Inferior parietal cortex (tissue), 1 donor: ENCODE data around the gene ATAD1.
"Not testable (repeated sequence)": the region's sequence is repeated elsewhere in the genome, so short reads cannot be mapped to it uniquely, and the experiment has no call there.

ENCODE experiments used
- DNase-seq: peaks from one replicate; pipeline ENCODE4 v3.0.0-alpha.2; 2016; ENCODE audit errors: extremely low spot score

ATAD1 gene

GRCh38 chr10:87753995-87754866 lies 63.8 kb downstream of the ATAD1 start:
- no peak for DNase-seq

GRCh38 chr10:87752566-87752965 lies 65.5 kb downstream of the ATAD1 start:
- no peak for DNase-seq

DNA sequence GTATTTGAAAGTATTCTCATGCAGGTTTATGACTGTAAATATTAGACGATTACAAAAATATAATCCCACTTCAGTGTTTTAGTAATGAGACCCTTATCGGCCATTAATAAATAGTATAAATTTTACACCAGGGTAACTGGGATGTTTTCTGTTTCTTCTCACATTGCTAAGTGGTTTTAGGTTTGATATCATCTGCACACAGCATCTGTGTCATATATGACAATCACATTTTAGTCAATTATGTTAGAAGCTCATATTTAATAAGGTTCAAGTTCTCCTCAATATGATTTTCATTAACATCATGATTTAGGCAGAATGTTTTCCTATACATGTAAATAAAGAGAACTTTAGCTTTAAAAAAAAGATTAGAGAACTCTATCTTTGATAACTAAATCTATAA lies 66.8 kb downstream of the ATAD1 start:
- DNase-seq: no peak

DNA sequence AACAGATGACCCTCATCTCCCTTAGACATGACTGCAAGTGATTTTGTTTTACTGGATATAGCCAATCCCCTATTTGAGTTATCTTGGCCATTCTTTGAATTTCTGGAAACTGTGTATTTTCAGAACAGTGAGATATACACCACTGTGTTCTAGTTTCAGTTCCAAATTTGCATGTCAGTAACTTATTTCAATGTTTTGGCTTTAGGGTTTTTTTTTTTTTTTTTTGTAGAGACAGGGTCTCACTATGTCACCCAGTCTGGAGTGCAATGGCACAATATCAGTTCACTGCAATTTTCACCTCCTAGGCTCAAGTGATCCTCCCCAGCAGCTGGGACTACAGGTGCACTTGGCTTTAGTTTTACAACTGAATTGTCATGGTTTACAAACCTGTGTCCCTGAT lies 67.2 kb downstream of the ATAD1 start:
- DNase-seq: no peak

DNA sequence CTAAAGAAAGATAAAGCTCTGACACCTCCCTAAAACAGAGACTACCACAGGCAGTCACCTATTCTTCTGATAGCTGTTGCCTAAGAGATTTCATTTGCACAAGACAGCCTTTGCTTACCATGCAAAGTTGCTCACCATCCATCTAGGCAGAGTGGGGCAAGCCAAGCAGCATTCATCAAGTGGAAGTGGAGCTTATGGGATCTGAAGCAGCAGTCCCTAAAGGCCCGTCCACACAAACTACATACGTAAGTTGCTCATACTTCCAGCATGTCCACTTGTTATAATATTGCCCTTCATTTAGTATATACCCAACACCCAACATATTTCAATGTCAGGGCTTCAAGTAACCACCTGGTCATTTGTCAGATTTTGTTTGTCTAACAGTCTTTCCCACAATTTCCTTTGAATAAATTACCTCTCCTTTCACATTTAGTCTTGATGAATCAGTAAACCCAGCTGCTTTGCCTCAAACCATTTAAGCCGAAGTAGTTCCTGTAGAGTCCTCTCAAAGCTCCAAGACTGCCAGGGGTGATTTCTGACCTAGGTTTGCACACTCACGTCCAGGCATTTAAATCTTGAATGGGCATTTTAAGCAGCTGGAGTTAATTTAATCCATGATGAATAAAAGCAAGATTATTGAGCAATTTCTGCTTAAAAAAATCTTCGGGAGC lies 67.9 kb downstream of the ATAD1 start:
- DNase-seq: no peak

DNA sequence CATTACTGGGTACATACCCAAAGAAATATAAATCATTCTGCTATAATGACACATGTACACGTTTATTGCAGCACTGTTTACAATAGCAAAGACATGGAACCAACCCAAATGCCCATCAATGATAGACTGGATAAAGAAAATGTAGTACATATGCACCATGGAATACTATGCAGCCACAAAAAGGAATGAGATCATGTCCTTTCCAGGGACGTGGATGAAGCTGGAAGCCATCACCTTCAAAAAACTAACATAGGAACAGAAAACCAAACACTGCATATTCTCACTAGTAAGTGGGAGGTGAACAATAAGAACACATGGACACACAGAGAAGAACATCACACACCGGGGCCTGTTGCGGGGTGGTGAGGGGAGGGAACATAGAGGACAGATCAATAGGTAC lies 69.8 kb downstream of the ATAD1 start:
- not testable (repeated sequence) for DNase-seq

DNA sequence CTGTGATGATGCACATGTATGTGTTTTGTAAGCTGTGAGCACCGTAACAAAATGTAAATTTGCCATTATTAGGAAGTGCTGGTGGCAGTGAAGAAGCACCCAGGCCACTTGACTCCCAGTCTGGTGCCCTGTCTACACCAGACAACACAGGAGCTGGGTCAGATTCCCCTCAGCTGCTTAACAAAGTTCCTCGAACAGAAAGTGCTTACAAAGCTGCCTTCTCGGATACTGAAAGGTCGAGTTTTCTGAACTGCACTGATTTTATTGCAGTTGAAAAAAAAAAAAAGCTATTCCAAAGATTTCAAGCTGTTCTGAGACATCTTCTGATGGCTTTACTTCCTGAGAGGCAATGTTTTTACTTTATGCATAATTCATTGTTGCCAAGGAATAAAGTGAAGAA lies 71.1 kb downstream of the ATAD1 start:
- no peak for DNase-seq

DNA sequence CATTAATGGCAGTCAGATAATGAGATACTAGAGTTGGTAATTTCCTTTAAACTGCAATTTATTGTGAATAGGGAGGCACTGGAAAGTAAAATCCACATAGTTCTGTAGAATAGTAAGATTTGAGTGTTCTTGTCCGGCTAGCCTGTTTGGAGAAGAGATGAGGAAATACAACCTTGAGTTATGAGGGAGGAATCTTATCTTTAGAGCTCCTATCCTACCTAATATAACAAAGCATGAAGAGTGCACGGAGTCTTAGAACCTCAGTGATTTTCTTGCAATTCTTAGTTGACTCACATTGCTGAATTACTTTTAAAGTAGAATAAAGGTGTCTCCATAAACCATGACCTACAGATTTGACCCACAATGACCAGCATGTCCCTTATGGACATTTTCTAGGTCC lies 73.4 kb downstream of the ATAD1 start:
- no peak for DNase-seq

DNA sequence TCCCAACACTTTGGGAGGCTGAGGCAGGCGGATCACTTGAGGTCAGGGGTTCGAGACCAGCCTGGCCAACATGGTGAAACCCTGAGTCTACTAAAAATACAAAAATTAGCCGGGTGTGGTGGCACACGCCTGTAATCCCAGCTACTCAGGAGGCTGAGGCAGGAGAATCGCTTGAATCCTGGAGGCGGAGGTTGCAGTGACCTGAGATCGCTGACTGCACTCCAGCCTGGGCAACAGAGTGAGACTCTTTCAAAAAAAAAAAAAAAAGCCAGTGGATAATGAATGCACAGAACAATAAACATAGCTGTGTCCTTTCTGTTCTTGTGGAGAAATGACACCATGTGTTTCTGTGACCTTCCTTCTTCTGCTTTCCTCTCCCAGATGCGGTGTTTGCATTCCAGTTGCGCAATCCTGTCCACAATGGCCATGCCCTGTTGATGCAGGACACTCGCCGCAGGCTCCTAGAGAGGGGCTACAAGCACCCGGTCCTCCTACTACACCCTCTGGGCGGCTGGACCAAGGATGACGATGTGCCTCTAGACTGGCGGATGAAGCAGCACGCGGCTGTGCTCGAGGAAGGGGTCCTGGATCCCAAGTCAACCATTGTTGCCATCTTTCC lies 74.9 kb downstream of the ATAD1 start:
- DNase-seq: not testable (repeated sequence)

GRCh38 chr10:87740254-87740655 lies 77.8 kb downstream of the ATAD1 start:
- no peak for DNase-seq

DNA sequence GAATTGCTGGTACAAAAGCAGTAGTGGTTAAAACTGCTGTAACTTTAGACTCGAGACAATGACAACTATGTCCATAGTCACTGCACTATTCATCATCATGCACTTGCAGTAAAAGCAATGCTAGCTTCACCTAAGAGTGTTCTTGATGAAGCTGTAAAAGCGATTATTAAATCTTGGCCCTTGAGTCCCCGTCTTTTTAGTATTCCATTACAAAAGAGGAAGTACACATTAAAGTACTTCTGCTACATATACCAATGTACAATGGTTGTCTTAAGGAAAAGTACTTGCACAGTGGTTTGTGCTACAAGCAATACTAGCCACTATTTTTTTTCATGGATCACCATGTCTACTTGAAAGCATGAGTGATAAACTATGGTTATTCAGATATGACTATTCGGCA lies 78.3 kb downstream of the ATAD1 start:
- no peak for DNase-seq

GRCh38 chr10:87738253-87738652 lies 79.8 kb downstream of the ATAD1 start:
- not testable (repeated sequence) for DNase-seq

DNA sequence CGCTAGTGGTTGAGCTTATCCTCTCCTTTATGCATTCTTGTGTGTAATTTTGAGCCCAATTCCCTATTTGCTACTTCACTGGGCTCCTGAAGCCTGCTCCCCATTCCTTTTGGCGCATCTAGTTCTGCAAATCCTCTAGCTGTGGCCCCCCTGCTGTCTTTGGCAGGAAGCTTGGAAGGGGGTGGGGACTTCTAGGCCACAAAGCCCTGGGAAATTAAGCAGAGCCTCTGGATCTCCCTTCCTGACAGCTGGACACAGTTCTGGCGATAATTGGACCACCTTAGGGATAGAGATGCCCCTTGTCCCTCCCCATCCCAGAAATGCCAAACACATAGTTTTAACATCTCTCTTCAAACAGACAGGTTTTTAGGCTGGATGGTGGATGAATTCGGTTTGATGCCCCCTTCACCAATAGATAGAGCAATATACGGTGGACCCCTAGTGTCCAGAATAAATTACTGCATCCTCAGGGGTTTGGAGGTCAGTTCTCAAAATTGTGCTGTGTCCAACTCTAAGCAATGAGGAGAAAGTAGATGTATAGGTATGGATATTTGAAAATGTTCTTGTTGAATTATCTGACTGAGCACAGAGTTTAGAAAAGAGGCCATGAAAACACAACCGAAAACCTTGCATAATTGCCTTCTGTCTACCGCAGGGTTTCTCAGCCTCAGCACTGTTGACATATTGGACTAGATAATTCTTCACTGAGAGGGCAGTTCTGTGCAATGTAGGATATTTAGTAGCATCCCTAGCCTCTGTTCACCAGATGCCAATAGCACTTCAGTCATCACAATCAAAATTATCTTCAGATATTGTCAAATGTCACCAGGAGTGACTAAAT lies 82.8 kb downstream of the ATAD1 start:
- DNase-seq: peak; percentile 56

DNA sequence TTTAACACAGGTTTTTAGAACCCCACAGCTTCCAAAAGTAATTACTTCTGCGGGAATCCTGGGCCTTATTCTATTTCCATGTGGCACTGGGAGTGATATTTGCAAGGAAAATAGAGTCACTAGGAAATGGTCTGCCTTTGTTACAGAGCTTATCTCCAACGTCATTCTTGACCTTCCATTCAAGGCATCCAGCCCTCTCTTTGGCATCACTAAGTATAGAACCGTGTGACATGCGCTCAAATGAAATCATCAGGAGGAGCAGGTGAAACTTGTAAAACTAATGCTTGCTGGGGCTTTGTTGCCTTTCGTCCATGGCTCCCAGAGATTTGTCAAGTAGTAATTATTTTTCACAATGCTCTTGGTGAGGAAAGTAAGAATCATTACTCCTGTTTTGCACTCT lies 84.9 kb downstream of the ATAD1 start:
- no peak for DNase-seq

- DNase-seq: no peak
Observed at GRCh38 chr10:87729940-87730339, 88.1 kb downstream of the ATAD1 start.

DNA sequence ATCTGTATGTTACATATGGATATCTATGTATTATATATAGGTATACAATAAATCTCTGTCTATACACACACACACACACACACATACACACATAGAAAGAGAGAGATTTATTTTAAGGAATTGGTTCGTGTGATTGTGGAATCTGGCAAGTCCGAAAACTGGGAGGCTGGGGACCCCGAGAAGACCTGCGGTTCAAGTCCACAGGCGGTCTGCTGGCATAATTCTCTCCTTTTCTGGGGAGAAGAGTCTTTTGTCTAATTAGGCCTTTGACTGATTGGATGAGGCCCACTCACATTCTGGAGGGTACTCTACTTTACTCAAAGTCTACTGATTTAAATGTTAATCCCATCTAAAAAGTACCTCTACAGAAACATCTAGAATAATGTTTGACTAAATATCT lies 93.2 kb downstream of the ATAD1 start:
- no peak for DNase-seq

DNA sequence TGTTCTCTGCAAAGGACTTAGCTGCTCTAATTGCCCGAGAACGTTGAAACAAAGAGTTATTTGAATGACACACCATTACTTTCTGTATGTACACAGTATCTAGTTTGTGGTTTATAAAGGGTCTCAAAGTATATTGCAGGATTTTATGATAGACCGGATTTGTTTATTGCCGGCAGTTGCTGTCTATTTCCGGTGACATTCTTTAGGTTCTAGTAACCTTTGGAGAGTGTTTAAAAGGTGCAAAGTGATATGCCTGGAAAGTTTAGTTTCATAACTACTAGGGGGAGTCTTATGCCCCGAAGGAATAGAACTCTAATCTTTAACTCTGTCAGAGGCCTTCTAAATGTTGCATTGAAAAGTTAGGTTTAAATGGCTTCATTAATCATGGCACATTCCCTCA lies 94.5 kb downstream of the ATAD1 start:
- DNase-seq: no peak

DNA sequence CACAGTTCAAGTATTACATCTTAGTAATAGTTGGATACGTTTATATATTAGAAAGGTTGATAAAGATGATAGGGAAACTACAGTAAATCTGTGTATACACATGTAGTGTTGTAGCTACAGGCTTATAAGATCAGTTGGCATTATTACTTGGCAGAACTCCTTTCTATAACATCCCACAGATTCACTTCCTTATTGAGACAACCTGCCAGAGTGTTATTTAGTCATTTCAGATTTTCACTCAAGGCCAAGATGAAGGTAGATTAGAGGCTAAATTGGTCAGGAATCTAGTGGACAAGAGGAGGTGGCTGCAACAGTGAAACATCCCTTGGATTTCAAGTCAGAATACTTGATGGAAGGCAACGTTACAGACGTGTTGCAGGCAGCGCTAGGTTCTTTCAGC lies 95.3 kb downstream of the ATAD1 start:
- no peak for DNase-seq

DNA sequence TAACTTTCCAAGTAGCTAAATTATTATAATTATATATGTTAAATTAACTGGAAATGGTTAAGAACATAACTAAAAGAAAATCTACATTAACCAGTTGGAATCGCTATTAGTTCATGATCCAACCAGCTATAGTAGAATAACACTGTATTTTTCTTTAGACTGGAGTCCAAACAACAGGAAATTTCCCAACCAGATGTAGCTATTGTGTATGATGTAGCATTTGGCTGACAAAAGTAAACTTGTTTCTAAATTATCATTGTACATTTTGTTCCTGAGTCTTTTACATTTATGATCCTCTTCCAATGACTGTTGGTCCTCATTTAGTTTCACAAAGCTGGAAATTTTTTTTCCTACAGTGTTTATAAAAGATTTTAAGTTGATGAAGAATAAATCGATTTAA lies 96.2 kb downstream of the ATAD1 start:
- DNase-seq: no peak

DNA sequence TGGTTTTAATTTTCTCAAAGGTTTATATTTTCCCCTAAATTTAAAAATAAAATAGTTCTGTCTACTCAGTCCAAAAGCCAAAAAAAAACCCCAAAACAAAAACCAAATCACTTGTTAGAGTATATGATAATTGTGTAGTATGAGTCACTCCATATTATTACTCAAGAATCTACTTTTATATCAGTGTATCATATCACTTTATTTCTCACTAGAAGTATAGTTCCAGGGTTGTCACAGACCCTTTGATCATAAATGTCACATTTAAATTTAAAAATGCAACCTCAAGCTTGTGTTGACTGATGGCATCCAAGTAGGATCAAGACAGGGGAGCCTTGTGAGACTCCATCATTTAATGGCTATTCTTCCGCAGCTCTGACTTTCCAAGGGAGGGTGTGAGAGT lies 97.4 kb downstream of the ATAD1 start:
- no peak for DNase-seq

DNA sequence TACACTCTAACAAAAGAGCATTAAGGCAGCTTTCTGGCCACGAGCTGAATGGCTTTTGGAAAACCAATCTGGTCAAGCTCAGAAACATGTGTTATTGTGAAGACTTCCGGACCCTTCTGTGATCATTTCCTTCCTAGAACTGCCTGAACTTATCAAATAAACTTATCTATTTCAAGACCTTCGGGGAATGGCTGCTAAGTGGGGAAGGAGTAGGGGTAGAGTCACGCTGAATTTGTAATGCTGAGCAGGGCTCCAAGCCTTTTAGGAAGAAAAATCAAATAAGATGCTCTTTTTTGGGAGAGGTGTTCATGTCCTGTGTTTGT lies 101.7 kb downstream of the ATAD1 start:
- no peak for DNase-seq
